AG09309 (cell line): Measurements from ENCODE around the gene RXRB.

Experiments used
- DNase-seq: peaks from one replicate; pipeline ENCODE4 v3.0.0-alpha.2; 2010; ENCODE audit warnings: low read depth
- H3K4me3 ChIP-seq: 2 replicates; pipeline ENCODE4 v1.5.1; 2011; ENCODE audit warnings: mild to moderate bottlenecking, low read depth, low read length, moderate library complexity; ENCODE audit not compliant: control insufficient read depth
- CTCF ChIP-seq: IDR thresholded peaks from 2 replicates; pipeline ENCODE4 v1.5.1; 2011; ENCODE audit warnings: mild to moderate bottlenecking, low read depth, low read length, inconsistent platforms; ENCODE audit not compliant: insufficient read depth, control insufficient read depth; ENCODE audit errors: missing control alignments

Gene RXRB

GRCh38 chr6:33178755-33179475 is 21.6 kb downstream of the RXRB start:
- no peak for DNase-seq
- TF ChIP-seq CTCF: no peak
- H3K4me3 ChIP-seq: no peak overlapping the region

GRCh38 chr6:33177552-33178446 is 22.7 kb downstream of the RXRB start:
- no peak for TF ChIP-seq CTCF
- no peak for DNase-seq
- no peak overlapping the region for H3K4me3 ChIP-seq

- no peak for DNase-seq
- TF ChIP-seq CTCF: no peak
- no peak overlapping the region for H3K4me3 ChIP-seq
These were observed 23.6 kb downstream of the RXRB start for GRCh38 chr6:33176906-33177305.

- TF ChIP-seq CTCF: peak; percentile 18
- DNase-seq: no peak
- H3K4me3 ChIP-seq: no peak overlapping the region
These were observed 24.9 kb downstream of the RXRB start for GRCh38 chr6:33175436-33176069.

- TF ChIP-seq CTCF: no peak
- H3K4me3 ChIP-seq: no peak overlapping the region
- DNase-seq: no peak
These were observed 25.7 kb downstream of the RXRB start for GRCh38 chr6:33174784-33175183.

- TF ChIP-seq CTCF: no peak
- no peak for DNase-seq
- H3K4me3 ChIP-seq: no peak overlapping the region
These were observed 26.8 kb downstream of the RXRB start for GRCh38 chr6:33173535-33174180.
